ENCODE results near the gene CLCA2. TPM values are rescaled to one million over a fixed set of nuclear protein-coding genes. Genes with fewer than 3 reads are reported as not detected.

Gene CLCA2
- polyA plus RNA-seq, 1 donor (not counting 4 experiments of a cell fraction or from before 2014, with no cell fraction given): 407 TPM

- H3K4me2 ChIP-seq (ENCODE audit: control insufficient read depth, extremely low read depth, insufficient read depth, low read depth, low read length): no peak overlapping the region
- no peak overlapping the region for H2AFZ ChIP-seq (ENCODE audit: control insufficient read depth, low read length)
- no peak overlapping the region for H3K9ac ChIP-seq (ENCODE audit: control insufficient read depth, extremely low read depth, insufficient read depth, low read length)
- FAIRE-seq (peak; percentile 5), DNase-seq (ENCODE audit: low read depth, low spot score) (no peak)
- H3K9me1 ChIP-seq (ENCODE audit: control insufficient read depth, extremely low read depth, insufficient read depth, low read length): no peaks in the 10 kb centered on the region
- H3K27me3 ChIP-seq (ENCODE audit: control insufficient read depth, extremely low read depth, insufficient read depth, low read length): no peaks in the 10 kb centered on the region
- H3K79me2 ChIP-seq (ENCODE audit: control insufficient read depth, insufficient read depth, low read length): no peaks in the 10 kb centered on the region
- dilution Hi-C loops (cut with MboI; ENCODE audit: extremely low pct_ligation_motif_present, low sequenced_read_pairs): no loop called here
- H3K4me1 ChIP-seq (ENCODE audit: control insufficient read depth, extremely low read depth, insufficient read depth, low read length): no peaks in the 10 kb centered on the region
- H3K36me3 ChIP-seq (ENCODE audit: control insufficient read depth in 2 of 2, extremely low read depth in 1 of 2, insufficient read depth in 2 of 2, low read length in 2 of 2): peaks cover 25 to 33% of the 10 kb centered on the region in 2 experiments
- H3K9me3 ChIP-seq (ENCODE audit: control insufficient read depth, low read depth, low read length): no peaks in the 10 kb centered on the region
- no peak overlapping the region for H3K4me3 ChIP-seq (ENCODE audit: control insufficient read depth in 2 of 3, extremely low read depth in 1 of 3, insufficient read depth in 2 of 3, low read depth in 1 of 3, low read length in 3 of 3)
- no peak for TF ChIP-seq EZH2 (IDR thresholded peaks at IDR 0.05; ENCODE audit: low read length)
- TF ChIP-seq, protein P1, sequence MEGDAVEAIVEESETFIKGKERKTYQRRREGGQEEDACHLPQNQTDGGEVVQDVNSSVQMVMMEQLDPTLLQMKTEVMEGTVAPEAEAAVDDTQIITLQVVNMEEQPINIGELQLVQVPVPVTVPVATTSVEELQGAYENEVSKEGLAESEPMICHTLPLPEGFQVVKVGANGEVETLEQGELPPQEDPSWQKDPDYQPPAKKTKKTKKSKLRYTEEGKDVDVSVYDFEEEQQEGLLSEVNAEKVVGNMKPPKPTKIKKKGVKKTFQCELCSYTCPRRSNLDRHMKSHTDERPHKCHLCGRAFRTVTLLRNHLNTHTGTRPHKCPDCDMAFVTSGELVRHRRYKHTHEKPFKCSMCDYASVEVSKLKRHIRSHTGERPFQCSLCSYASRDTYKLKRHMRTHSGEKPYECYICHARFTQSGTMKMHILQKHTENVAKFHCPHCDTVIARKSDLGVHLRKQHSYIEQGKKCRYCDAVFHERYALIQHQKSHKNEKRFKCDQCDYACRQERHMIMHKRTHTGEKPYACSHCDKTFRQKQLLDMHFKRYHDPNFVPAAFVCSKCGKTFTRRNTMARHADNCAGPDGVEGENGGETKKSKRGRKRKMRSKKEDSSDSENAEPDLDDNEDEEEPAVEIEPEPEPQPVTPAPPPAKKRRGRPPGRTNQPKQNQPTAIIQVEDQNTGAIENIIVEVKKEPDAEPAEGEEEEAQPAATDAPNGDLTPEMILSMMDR (optimal IDR thresholded peaks at IDR 0.05 in 1 of 3, IDR thresholded peaks at IDR 0.05 in 1 of 3, conservative IDR thresholded peaks at IDR 0.05 in 1 of 3; ENCODE audit: extremely low read depth in 1 of 3, insufficient read depth in 2 of 3, low read length in 3 of 3): no peak
- no peak overlapping the region for H3K27ac ChIP-seq (ENCODE audit: control insufficient read depth, insufficient read depth, low read length)
- H4K20me1 ChIP-seq (ENCODE audit: control insufficient read depth, extremely low read depth, insufficient read depth, low read length): no peaks in the 10 kb centered on the region
Measured at GRCh38 chr1:86448670-86449069, 24.7 kb downstream of the CLCA2 start.

DNA sequence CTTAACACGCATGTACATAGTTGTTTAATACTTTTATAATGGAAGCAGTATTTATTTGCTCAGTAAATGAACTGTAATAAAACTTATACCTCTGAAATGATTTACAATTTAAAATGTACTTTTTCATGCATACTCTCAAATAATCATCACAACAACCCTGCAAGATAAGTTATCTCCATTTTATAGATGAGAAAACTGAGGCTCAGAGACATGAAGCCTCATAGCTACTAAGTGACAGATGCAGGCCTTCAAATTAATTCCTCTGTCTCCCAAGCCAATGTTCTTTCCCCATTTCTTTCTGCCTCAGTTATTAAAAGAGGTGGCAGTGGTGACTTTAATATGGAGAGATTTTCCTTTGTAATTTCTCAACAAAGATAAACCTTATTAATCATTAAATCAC, 25.1 kb downstream of the CLCA2 start:
- H3K4me2 ChIP-seq (ENCODE audit: control insufficient read depth, extremely low read depth, insufficient read depth, low read depth, low read length): no peak overlapping the region
- no peaks in the 10 kb centered on the region for H3K9me1 ChIP-seq (ENCODE audit: control insufficient read depth, extremely low read depth, insufficient read depth, low read length)
- TF ChIP-seq, protein P1 (optimal IDR thresholded peaks at IDR 0.05 in 1 of 3, IDR thresholded peaks at IDR 0.05 in 1 of 3, conservative IDR thresholded peaks at IDR 0.05 in 1 of 3; ENCODE audit: extremely low read depth in 1 of 3, insufficient read depth in 2 of 3, low read length in 3 of 3): no peak
- TF ChIP-seq EZH2 (IDR thresholded peaks at IDR 0.05; ENCODE audit: low read length): no peak
- H3K27me3 ChIP-seq (ENCODE audit: control insufficient read depth, extremely low read depth, insufficient read depth, low read length): no peaks in the 10 kb centered on the region
- no peak overlapping the region for H3K9ac ChIP-seq (ENCODE audit: control insufficient read depth, extremely low read depth, insufficient read depth, low read length)
- H3K4me1 ChIP-seq (ENCODE audit: control insufficient read depth, extremely low read depth, insufficient read depth, low read length): no peaks in the 10 kb centered on the region
- dilution Hi-C loops (cut with MboI; ENCODE audit: extremely low pct_ligation_motif_present, low sequenced_read_pairs): no loop called here
- peaks cover 26 to 33% of the 10 kb centered on the region in 2 experiments for H3K36me3 ChIP-seq (ENCODE audit: control insufficient read depth in 2 of 2, extremely low read depth in 1 of 2, insufficient read depth in 2 of 2, low read length in 2 of 2)
- H4K20me1 ChIP-seq (ENCODE audit: control insufficient read depth, extremely low read depth, insufficient read depth, low read length): no peaks in the 10 kb centered on the region
- H3K4me3 ChIP-seq (ENCODE audit: control insufficient read depth in 2 of 3, extremely low read depth in 1 of 3, insufficient read depth in 2 of 3, low read depth in 1 of 3, low read length in 3 of 3): no peak overlapping the region
- no peaks in the 10 kb centered on the region for H3K79me2 ChIP-seq (ENCODE audit: control insufficient read depth, insufficient read depth, low read length)
- H2AFZ ChIP-seq (ENCODE audit: control insufficient read depth, low read length): no peak overlapping the region
- FAIRE-seq (no peak), DNase-seq (ENCODE audit: low read depth, low spot score) (no peak)
- no peak overlapping the region for H3K27ac ChIP-seq (ENCODE audit: control insufficient read depth, insufficient read depth, low read length)
- H3K9me3 ChIP-seq (ENCODE audit: control insufficient read depth, low read depth, low read length): no peaks in the 10 kb centered on the region

Data from keratinocyte (primary cell).